Sciatic nerve (tissue), 2 donors: ENCODE results near the gene TMEM140. TPM values are rescaled to one million over a fixed set of nuclear protein-coding genes. Genes with fewer than 3 reads are reported as not detected.

Source experiments
- ATAC-seq: fragments of 200-7000 bp; cut with Tn5 transposase; one replicate; pipeline ENCODE4 v1.9.1; 2020; ENCODE audit warnings: mild to moderate bottlenecking, moderate library complexity
- DNase-seq: peaks from one replicate; pipeline ENCODE4 v3.0.0-alpha.2; 2020; ENCODE audit warnings: low spot score
- intact Hi-C: fragments of 100-400 bp; cut with DNase I; formaldehyde crosslinking; loops from one replicate; pipeline ENCODE4 v1.14.2; 2022
- total RNA-seq: library from RNA; stranded (reverse); fragmentation: NEBNext Ultra II Directional; extraction: Animal tissue kit (Norgen Biotek cat#: 25700); gene quantifications from one replicate; pipeline ENCODE4 v1.2.1, GENCODE V29; 2021
- donor health status: DM: no; HTN: no; CAD: no.
- donor health status: DM: no; HTN: no; CAD: no.

TMEM140 gene
- total RNA-seq, 1 donor from 2014 or later: 29.4 TPM

DNA sequence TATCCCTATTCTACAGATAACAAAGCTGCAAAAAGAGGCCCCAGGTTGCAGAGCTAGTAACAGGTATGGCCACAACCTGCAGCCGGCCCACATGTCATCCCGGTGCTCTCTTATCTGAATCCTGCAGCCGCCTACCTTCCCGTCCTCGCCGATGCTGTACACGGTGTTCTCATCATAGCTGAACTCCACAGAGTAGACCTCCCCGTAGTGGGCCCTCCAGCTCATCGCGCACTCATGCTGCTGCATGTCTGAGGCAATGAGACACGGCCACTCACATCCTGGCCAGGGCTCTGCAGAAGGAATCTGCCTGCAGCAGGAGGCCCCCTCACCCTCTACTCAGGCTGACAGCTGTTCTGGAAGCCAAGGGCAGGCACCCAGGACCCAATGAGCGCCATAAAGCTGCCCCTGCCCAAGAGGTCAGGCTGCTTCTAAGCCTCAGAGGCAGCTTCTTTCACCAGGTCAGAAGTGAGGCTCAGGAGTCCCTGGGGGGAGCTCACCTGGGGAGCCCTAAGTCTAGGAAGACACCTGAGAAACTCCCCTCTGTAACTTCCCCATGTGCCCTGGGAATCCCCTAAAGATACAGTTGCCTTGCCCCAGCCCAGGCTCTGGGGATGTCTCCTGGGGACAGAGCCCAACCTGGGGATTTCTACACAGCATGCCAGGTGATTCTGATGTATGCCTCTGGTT is 40.6 kb downstream of the TMEM140 start:
- ATAC-seq: no peak
- DNase-seq: peak; percentile 48
- intact Hi-C loops: no loop called here

DNA sequence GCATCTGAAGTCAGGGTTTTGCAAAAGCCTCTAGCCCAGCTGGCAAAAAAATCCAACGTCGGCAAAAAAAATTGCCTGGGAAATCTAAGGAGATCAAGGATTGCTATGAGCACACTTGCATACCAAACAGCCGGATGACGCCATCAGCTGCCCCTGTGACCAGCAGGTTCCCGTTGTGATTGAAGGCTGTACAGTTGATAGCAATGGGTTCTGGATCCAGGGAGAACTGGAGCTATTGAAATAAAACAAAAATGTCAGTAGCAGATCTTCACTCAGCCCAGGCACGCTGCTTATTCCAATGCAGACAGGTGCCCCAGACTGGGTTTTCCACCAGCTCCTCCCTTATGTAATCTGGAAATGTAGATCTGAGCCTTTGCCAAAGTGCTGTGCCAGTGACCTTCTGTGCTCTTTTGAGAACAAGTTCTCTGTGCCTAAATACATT is 41.4 kb downstream of the TMEM140 start:
- intact Hi-C loops: no loop called here
- ATAC-seq (no peak), DNase-seq (no peak)

DNA sequence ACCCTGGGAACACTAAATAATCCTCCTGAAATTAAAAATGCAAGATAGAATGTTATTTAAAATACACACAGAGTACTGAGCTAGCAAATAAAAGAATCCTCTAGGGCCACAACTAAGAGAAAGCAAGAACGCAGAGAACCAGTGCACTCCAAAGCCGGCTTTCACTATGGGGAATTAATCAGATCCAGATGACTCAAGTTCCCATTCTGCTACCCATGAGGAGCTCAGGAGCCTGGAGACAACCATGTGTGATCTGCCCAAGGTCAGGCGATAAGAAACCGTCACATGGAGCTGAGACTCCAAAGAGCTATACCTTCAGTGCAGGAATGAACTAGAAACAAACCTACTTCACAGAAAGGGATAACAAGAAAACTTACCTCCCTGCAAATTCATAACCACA is 42.1 kb downstream of the TMEM140 start:
- peak; percentile 59 for ATAC-seq
- intact Hi-C loops: no loop called here
- DNase-seq: no peak

DNA sequence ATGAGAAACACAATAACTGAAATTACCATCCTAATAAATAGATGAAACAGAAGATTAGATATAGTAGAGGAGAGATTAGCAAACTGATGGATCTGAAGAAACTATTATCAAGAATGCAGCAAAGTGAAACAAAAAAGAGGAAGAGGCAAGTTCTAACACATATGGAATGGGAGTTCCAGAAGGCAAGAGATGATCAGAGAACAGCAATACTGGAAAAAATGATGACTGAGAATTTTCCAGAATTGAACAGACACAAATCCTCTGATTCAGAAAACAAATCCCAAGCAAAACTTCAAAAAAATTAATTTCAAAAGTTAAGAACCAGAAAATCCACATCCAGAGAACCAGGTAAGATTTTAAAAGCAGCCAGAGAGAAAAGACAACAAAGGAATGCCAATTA is 42.8 kb downstream of the TMEM140 start:
- intact Hi-C loops: no loop called here

DNA sequence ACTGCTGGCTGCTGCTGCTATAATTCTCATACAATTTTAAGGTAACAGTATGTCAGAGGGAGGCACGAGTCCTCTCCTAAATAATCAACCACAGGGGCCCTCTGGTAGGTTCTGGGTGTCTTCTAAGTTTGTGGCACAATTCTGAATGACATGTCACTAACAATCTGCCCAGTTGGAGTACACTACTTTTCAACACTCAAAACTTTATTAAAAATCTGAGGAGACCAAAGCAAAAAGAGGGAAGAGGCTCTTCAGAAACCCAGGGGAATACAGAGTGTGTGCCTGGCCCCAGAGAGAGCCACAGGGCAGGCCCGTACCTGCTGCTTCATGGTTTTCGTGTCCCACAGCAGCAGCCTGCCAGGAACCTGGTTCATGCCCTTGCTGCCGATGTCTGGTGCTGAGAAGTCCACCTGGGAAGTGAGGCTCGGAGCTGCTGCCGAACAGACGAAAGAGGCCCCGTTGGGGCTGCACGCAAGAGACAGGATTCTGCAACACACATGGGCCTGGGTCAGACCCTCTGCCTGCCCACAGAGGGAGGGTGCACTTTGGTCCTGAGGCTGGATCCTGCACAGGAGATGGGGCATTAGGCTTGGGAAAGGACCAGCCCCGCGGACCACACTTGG is 45.2 kb downstream of the TMEM140 start:
- DNase-seq (no peak), ATAC-seq (no peak)
- intact Hi-C loops: no loop called here

More for the DNA sequence above, 42.8 kb downstream of the TMEM140 start:
- ATAC-seq: no peak
- DNase-seq: no peak

DNA sequence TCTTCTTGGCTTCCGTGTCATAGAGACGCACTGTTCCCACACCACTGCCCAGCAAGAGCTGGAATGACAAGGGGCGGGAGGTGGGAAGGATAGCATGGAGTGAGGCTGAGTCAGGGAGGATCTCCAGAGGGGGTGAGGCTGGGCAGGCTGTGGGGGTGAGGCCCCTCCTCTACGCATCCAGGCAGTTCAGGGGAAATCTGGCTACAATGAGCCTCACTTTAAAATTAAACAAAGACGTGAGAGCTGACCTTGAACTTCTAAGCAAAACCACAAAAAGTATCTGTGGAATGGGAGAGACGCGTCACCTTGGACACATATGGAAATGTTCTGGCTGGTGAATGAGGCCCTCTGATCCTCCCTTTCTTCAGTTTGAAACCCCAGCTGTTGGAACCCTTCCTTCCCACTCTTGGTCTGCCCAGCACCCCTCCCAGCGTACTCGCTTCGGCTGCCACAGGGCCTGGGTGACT is 45.8 kb downstream of the TMEM140 start:
- peak; percentile 61 for ATAC-seq
- intact Hi-C loops: no loop called here
- no peak for DNase-seq

DNA sequence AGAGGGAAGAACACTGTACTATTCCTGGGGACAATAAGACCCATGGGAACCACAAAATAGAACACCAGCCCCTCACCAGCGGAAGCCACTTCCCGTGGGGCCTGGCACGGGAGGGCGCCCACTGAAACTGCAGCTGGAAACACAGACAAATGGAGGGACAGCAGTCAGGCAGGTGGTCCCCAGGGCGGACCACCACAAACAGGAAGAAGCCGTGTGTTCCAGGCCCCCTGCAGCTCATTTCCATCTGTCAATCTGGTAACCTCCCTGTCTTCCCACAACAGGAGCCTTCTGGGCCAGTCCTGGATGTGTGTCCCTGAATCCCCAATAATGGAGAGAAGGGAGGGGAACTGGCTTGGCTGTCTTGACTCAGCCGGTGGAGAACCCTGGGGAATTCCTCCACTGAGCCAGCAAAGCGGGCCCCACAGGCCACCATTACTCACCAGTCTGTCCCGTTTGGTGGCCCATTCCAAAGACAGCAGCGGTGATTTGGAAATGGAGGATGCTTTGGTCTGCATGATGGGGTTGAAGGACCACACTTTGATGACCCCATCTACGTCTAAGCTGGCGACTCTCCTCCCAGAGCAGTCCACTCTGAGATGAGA is 46.7 kb downstream of the TMEM140 start:
- no peak for ATAC-seq

DNA sequence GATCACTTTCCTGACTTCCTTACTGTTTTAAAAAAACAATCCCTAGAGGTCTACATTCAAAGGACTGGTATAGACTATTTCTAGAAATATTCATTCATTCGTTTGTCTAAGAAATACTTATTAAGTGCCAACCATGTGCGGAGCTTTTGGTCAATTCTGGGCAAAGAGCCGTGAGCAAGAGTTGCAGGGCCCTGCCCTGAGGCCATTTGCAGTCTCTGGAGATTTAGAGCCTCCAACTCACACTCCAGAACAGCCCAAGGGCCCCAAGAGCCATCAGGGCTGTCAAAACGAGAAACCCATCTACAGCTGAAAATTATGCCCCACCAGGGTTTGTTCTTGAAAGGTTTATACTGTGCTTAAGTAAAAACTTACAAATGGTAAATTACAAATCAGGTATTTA is 47.3 kb downstream of the TMEM140 start:
- DNase-seq: no peak
- no peak for ATAC-seq

More for the DNA sequence above, 46.7 kb downstream of the TMEM140 start:
- DNase-seq: no peak
- intact Hi-C loops: no loop called here

DNA sequence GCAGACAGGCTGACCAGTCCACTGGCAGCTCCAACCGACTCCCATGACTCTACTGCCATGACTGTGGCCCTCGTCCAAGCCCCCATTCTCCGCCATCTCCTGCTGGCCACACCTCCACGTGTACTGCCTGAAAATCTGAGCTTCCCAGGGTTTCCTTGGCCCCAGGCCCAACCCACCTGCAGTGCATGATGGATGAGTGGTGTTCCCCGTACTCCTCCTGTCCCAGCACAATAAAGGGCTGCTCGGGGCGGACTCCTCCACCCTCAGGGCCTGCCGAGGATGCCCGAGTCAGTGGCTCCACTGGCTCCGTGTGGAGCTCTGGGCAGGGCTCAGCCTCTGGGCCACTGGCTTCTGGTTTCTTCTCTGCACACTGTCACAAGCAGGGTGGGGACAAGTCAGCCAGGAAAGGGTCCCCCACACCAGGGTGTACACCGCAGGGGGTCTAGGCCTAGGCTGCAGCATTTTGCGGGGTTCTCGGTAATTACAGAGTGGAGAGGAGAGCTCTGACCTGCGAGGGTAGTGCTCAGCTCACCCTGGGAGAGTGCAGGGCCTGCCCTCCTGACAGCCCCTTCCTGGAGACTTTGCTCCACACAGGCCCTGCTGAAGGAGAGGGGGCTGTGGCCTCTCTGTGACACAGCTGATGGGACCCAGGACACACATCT is 48.2 kb downstream of the TMEM140 start:
- ATAC-seq: no peak
- intact Hi-C loops: no loop called here
- DNase-seq: no peak

More for the DNA sequence above, 47.3 kb downstream of the TMEM140 start:
- intact Hi-C loops: no loop called here

DNA sequence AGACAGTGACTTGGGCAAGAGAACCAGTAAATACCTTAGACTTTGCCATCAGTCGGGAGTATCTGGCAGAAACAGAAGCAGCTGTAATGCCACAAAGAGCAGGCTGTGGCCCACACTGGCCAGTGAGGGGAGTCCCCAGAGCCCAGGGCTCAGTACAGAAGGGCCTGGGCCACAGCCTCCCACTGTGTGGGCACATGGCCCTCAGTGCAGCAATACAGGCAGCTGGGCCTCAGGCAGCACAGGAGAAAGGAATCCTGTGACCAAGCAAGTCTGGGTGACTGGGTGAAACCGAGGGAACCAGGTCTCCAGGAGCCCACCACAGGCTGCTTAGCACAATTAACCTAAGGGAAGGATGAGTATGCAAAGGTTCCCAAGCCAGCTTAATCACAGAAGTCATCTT is 49.5 kb downstream of the TMEM140 start:
- DNase-seq (no peak), ATAC-seq (no peak)
- intact Hi-C loops: no loop called here

DNA sequence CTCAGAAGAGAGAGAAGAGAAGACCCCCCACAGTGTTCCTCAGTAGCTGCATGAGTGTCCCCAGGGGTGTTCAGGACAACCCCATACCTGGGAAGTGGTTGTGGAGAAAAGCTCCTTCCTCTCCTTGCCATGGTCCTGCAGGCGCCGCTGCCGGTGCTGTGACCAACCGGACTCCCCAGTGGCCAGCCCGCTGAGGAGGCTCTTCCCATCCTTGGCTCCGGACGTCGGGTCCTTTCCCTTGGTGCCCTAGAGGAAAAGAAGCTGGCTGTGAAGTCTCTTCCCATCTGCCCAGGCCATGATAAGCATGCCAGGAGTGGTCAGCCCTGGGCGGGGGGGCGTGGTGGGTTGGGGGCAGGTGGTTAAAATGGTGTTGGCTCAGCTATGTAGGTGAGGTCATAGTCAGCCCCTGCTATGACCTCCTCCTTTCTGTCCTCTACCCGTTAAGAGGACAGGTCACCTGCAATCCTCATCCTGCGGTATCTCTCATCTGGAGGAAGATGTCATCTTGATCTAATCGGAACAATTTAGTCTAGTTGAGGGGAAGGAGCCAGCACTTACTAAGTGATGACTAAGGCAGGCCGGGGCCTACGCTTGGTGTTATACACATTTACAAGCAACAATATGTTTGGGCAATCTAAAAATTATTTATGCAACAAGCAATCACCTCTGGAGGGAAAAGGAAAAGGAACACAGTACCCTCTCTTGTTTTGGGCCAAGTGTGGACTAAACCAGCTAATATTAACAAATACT is 50.2 kb downstream of the TMEM140 start:
- ATAC-seq (no peak), DNase-seq (no peak)
- intact Hi-C loops: no loop called here

DNA sequence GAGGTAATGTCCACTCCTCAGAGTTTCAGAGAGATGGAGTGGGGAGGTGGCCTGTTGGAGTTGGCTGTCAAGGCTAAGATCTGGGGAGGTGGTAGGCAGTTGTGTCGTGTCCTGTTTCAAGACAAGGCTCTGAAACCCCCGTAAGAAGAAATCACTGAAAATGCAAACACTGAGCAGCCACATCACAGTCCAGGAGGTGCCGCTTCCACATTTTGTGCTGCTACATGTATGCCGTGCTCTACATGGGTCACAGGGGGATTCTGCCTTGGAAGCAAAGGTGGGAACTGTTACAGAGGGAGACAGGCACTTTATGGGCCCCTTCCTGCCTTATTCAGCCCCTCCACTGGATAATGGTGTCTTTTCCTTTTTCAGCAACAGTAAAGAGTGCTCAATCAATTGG is 51.6 kb downstream of the TMEM140 start:
- DNase-seq: no peak
- intact Hi-C loops: no loop called here
- ATAC-seq: no peak

DNA sequence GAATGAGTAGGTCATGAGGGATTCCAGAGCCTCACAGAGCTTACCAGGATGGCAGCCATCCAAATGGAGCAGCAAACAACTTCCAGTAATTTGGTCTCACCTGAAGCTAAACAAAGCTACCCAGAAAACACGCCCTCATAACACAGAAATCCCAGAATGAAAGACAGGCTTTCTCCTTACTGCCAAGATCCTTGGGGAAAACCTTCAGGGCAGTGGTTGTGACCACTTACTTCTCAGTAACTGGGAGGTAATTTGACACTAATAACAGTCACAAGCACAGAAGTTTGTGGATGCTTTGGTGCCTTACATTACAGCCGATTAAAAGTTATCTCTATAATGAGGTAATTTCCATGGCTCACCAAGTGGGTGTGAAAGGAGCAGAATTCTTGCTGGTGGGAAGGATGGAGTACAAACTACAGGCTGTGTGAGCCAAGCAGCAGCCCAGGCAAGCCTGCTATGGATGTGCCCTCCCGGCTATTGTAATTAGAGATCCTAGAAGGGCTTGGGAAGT is 53.0 kb downstream of the TMEM140 start:
- DNase-seq: no peak
- intact Hi-C loops: no loop called here
- no peak for ATAC-seq

DNA sequence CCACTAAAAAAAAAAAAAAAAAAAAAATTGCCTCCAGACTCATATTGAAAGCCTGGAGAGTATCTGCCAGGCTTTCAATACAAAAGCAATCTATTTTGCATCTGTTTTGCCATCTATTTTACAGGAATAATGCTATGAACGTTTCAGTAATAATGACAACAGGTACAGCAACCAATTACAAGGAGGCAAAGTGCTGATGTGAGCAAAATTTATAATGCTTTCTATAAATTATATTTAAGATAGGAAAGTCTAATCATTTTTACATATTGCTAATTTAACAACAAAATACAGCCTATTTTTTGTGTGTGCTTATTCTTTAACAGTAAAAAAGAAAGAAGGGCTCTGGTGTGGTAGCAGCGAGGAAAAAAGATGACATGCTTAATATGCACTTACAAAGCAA is 53.5 kb downstream of the TMEM140 start:
- DNase-seq (no peak), ATAC-seq (no peak)
- intact Hi-C loops: no loop called here

DNA sequence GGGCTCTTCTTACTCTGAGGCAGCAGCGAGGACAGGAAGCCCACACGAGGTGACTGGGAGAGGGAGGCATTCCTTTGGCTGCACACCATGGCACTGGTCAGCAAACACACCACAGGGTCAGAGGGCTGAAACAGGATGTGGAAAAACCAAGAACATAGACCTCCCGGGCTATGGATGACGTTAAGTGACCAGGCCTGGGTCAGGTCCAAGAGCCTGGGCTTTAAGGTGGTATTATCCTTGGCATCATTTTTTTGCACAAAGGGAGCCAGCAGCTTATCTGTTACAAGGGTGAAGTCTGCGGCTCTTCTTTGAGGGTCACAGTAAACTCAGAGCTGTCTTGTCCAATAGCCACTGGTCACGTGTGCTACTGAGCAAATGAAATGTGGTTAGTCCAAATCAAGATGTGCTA is 56.5 kb downstream of the TMEM140 start:
- DNase-seq (no peak), ATAC-seq (no peak)

DNA sequence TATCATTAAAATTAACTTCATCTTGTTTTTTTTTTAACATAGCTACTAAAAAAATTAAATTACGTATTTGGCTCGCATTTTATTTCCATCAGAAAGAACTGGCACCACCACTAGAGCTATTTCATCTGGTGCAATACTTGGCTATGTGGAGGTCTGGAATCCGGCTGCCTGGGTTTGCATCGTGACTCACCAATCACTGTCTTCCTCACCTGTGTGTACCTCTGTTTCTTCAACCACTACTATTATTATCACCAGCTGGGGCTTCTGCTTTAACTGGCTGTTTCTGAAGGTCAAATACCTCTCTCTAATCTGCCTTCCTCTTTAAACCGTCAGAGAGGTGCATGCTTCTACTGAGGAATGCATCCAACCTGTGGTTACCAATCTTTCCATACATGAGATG is 57.0 kb downstream of the TMEM140 start:
- no peak for DNase-seq
- intact Hi-C loops: no loop called here
- ATAC-seq: no peak

More for the DNA sequence above, 56.5 kb downstream of the TMEM140 start:
- intact Hi-C loops: no loop called here

DNA sequence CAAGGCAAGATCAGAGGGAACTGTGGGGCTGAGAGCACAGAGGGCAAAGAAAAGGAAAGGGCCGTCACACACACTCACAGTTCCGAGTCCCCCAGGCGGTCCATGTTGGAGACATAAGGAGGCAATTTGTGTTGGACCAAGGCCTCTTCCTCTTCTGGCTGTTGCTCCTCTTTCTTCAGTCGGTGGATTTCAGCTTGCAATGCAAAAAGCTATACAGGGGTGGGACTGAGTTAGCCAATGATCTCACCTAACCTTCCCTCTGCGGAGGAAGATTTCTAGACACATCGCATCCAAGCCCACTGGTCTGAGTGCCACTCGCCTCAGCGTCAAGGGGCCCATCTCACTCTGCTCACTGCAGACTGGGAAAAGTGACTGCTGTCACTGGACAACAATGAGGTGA is 58.0 kb downstream of the TMEM140 start:
- ATAC-seq: no peak
- intact Hi-C loops: no loop called here
- no peak for DNase-seq

DNA sequence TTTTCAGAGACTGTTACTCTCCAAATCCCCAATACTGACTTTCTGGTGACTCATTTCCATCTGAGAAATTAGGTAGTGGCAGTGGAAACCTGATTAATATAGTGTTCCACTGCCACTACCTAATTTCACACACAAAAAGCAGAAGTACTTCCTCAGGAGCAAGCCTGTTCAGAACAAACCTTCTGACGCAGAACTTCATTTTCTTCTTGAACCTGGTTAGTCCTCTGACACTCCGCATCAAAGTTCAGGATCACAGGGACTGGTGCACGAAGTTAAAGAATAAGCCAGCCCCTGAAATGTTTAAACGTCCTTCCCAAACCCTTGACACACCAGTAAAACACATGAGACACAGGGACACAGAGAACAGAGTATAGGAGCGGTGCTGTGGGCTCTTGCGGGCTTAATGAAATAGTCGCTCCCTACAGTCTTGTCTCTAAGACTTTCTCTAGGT is 59.1 kb downstream of the TMEM140 start:
- ATAC-seq (no peak), DNase-seq (no peak)
- intact Hi-C loops: no loop called here
